ENCODE data around the gene CARM1.
"Not testable (repeated sequence)": the region's sequence is repeated elsewhere in the genome, so short reads cannot be mapped to it uniquely, and the experiment has no call there.

Gene CARM1

DNA sequence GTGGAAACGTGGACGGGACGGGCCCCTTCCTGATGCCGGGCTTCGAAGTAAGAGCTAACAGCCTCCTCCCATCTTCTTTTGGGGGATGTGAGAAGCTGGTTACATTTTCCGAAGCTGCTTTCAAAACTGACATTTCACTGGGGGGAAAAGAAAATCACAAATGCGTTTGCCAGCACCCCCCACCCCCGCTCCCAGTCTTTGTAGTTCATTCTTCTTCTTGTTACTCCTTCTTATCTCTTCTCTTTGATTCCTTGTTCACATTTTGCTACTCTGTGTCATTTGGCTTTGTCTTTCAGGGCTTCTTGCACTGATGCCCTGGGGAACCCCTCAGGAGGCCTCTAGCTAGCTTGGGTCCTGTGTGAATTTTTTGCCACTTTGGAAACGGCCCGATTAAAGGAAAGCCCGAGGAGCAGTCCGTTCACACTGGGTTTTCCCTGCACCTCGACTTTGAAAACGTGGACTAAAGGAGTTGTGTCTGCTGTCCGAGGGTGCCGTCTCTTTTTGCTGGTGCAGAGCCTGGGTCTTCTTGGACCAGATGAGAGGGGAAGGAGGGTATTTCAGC, 1.3 kb downstream of the CARM1 start:
- DNase-seq (ENCODE audit: low read depth in 2 of 2), result no peak

DNA sequence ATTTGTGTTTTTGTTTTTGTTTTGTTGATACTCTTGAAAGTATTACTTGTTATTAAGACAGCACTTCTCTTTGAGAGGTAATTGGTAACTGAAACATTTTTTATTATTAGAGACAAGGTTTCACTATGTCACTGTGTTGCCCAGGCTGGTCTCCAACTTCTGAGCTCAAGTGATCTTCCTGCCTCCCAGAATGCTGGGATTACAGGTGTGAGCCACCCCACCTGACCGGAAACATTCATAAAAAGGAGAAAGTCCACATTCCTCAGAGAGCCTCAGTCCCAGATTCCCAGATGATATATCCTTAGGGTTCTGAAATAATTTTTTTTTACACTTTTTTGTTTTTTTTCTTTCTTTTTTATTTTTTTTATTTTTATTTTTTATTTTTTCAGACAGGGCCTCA, 2.7 kb downstream of the CARM1 start:
- DNase-seq (ENCODE audit: low read depth in 2 of 2), result no peak

DNA sequence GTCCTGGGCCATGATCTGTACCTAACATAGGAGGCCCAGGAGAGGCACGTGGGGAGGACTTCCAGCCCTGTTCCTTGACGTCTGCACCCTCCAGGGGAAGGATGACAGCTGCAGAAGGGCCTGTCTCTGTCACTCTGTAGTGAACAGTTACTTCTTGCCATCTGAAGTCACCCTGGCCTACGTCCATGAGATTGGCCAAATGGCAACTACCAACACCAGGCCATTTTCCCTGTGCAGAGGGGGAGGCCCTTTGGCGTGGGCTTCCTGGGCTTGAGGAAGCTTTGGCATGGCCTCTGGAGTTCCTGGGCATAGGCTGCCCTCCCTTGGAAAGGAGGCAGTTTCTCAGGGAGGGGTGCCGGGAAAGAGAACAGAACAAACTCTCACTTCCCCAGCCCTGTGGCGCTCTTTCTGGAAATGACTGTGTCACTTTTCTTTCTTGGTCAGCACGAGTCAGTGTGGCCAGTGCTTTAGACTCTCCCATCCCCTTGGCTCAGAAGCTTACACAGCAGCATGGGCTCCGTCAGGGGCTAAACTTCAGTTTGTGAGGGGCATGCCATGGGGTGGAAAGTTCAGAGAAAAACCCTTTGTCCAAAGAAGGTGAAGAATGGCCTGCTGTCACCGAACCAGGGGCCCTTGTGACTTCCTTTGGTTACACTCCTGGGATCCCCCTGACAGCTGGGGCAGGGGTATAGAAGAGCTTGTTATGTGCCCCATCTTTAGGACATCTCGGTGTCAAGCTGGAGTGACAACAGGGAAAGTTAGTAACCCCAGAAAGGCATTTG, 5.3 kb downstream of the CARM1 start:
- no peak for DNase-seq (ENCODE audit: low read depth in 2 of 2)

DNA sequence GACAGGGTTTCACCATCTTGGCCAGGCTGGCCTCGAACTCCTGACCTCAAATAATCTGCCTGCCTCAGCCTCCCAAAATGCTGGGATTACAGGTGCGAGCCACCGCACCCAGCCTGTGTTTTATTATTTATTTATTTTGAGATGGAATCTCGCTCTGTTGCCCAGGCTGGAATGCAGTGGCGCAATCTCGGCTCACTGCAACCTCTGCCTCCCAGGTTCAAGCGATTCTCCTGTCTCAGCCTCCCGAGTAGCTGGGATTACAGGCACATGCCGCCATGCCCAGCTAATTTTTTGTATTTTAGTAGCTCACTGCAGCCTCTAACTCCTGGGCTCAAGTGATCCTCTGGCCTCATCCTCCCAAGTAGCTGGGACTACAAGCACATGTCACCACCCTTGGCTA, 6.3 kb downstream of the CARM1 start:
- DNase-seq (ENCODE audit: low read depth in 2 of 2), result not testable (repeated sequence)

DNA sequence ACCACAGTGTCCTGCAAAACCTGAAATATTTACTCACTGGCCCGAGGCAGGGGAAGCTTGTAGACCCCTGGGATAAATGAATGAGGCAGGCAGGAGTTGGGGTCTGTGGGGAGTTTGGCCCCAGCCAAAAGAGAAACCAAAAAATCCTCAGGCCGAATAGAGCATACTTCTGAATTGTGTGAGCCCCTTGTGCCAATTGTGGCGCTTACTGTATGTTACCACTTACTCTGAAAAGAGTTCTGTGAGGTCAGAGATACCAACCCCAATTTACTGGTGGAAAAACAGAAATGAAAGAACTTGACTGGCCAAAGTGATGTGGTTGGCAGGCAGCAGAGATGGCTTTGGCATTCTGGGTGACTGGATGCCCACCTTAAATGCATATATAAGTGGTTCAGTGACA, 6.9 kb downstream of the CARM1 start:
- DNase-seq (ENCODE audit: low read depth in 2 of 2), result no peak

DNA sequence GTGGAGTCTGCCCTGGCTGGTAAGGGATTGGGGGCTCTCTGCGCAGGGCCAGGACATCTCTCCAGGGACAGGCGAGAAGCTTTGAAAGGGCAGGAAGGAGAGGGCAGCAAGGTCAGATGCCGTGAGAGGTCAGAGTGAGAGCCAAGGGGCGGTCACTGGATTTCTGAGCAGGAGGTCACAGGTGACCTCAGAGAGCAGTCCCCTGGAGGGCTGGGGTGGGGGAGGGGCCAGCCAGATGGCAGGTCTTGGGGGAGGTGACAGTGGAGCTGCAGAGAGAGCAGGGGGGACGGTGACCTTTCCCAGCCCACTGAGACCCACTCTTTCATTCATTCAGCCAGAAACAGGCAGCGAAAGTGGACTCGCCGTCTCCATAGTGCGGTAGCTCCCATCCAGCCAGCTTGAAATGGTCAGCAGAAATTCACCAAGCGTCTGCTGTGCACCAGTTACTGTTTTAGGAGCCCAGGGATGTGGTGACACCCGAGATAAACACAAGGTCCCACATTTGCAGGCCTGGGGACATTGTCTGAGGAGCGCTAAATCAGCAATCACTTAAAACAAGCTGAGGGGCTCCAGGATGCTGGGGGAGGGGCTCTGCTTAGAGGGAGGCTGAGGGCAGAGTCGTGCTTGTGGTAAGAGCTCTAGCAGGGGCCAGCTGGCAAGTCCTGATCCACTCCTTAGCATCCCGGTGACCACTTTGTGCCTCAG, 10.2 kb downstream of the CARM1 start:
- DNase-seq (ENCODE audit: low read depth in 2 of 2), result no peak

DNA sequence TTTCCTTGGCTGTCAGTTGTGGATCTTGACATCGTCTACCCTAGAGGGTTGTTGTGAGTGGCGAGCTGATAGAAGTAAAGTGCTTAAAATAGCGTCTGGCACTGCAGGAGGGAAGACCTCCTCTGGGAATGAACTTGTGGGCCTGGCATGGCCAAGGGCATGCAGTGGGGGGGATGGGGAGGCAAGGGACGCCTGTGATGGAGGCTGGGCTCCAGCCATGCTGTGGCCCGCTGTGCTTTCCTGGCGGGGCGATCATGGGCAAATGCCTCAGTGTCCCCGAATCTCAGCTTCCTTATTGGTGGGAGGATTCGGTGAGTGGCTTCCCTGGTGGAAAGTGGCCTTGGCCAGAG, 10.7 kb downstream of the CARM1 start:
- DNase-seq (ENCODE audit: low read depth in 2 of 2), result no peak

DNA sequence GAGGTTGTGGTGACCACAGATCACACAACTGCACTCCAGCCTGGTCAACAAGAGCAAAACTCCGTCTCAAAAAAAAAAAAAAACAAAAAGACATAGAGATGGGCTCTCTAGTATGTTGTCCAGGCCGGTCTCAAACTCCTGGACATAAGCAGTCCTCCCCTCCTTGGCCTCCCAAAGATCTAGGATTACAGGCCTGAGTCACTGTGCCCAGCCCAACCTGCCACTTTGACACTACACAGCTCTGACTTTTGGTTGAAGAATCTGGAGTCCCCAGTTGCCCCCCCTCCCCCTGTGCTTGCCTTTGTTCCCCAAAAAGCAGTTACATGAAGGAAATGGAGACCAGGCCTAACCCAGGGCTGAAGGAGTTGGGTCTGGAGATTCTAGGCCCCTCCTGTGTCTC, 12.9 kb downstream of the CARM1 start:
- no peak for DNase-seq (ENCODE audit: low read depth in 2 of 2)

DNA sequence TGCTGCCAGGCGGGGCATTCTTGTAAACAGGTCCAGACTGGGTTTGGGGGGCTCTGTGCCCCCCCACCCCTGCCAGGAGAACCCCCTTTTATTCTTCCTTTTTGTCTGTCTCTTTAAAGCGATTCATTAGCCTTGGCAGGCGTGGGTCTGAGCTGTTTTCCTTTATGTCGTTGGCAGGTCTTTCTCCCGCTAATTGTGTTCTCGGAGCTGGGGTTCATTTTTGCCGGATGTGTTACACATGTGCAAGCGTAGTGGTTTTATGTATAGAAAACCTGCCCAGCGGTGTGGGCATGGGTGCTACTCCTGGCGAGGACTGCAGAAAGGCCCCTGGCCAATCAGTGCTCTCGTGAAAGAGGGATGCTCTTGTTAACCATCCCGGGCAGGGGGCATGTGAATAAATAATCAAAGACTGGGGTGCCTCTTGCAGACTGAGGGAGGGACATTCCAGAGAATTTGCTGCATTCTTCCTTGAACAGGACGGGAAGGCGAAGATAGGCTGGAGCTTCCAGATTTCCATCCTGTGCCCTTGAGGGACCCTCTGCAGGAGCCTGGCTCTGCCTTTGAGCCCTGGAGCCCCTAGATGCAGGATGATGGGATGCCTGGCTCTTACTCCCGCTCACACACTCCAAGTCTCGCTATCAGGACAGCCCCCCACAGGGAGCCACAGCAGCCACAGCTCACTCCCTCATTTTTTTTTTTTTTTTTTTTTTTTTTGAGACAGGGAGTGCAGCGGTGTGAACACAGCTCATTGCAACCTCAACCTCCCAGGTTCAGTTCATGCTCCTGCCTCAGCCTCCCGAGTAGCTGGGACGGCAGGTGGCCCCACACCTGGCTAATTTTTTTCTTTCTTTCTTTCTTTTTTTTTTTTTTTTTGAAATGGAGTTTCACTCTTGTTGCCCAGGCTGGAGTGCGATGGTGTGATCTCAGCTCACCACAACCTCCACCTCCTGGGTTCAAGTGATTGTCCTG, 14.1 kb downstream of the CARM1 start:
- DNase-seq (ENCODE audit: low read depth in 2 of 2), result no peak

DNA sequence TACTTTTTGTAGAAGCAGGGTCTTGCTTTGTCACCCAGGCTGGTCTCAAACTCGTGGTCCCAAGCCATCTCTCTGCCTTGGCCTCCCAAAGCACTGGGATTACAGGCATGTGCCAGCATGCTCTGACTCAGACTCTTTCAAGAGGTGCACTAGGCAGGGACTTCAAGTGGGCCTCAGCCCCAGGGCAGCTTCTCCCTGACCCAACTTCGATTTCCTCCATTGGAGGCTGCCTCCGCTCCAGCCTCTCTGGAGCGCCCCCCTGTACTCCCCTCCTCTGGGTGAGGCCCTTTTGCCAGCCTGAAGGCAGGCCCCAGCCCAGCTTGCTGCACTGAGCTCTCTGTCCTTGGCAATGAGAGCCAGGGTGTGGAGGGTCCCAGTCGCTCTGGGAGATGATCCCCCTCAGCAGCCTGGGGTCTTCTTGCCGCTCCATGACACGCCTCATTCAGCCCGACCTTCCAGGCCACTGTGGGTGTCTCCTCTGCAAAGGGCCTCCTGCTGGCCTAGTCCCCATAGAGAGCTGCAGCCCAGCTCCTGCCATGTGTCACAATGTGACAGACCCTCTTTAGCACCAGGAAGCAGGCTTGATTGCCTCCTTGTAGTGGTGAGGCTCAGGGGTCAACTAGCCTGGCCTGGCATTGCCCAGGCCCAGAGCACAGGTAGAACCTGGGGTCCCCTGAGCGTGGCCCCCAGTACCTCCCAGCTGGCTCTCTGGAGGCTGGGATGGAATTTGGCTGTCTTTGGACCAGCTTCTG, 16.4 kb downstream of the CARM1 start:
- no peak for DNase-seq (ENCODE audit: low read depth in 2 of 2)

DNA sequence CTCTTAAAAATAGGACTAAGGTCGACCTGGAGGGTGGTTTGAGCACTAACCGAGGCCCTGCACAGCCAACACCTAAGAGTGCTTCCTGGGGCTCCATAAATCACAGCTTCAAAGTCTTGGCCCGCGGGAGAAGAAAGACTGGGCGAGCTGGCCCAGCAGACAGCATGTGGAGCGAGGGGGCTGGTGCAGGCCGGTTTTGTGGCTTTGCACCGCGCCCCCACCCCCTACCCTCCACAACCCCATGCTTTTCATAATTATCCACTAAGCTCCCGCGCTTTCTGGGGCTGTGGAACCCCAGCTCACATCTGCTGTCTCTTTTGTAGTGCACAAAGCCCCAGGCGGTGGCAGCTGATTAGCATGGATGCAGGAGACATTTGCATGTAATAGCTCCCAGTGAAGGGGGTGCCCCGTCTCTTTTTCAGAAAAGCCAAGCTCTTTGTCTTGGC, 17.1 kb downstream of the CARM1 start:
- no peak for DNase-seq (ENCODE audit: low read depth in 2 of 2)

DNA sequence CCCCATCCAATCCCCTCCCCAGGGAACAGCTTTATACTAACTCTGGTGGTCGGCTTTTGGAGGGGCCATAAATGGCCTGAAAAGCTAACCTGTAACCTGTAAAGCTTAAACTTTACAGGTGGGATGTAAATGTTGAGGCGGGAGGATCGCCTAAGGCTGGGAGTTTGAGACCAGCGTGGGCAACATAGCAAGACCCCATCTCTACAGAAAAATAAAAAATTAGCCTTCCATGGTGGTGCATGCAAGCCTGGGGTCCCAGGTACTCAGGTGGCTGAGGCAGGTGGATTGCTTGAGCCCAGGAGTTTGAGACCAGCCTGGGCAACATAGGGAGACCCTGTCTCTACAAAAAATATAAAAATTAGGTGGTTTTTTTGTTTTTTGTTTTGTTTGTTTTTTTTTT, 18.5 kb downstream of the CARM1 start:
- DNase-seq (ENCODE audit: low read depth in 2 of 2), result no peak

DNA sequence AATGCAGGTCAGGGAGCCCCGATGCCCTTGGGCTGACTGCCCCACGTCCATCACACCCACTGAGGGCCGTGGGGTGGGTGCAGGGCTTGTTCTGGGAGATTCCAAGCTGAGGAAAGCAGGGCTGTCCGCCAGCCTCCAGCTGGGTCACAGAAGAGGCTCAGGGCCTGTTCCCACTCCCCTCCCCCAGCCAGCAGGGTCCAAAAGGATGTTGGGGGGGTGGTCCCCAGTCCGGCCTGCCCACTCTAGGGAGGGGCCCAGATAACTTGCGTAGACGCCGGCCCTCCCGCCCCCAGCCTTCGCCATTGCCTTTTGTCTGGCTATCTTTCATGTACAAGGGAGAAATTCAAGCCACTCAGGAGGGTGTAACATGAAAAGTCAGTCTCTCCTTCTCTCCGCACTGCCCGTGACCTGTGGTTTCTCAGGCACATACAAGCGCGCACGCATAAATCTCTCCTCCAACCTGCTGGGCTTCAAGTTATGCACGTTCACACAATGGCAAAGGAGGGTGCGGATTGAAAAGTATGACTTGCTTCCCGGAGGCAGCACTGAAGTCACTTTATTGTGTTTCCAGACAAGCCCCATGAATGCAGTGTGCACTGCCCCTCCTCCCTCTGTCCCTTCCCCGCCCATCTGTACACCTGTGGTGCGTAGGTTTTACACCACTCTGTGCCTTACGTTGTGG, 20.2 kb downstream of the CARM1 start:
- no peak for DNase-seq (ENCODE audit: low read depth in 2 of 2)

DNA sequence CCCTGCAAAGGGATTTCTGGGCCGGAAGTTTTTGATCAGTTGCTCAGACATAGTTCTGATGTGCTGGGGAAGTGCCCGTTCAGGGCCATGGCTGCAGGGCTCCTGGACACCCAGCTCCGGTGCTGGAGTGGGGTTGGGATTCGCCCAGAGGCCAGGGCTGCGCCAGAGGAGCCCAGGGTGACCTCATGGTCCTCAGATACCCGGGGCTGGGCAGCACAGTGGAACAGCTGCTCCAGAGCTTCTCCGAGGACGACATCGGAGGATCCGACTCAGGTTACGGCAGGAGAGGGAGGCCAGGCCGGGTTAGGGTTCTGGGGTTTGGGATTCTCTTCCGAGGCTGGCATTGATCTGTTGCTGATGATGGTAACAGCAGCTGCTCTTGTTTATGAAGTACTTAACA, 20.9 kb downstream of the CARM1 start:
- DNase-seq (ENCODE audit: low read depth in 2 of 2), result no peak

DNA sequence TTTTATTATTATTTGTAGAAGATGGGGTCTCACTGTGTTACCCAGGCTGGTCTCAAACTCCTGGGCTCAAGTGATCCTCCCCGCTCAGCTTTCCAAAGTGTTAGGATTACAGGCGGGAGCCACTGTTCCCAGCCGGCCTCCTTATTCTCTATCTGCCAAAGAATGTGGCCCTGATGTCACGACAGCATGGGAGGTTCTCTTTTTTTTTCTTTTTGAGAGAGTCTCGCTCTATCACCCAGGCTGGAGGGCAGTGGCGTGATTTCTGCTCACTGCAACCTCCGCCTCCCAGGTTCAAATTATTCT, 23.5 kb downstream of the CARM1 start:
- DNase-seq (ENCODE audit: low read depth in 2 of 2), result no peak

DNA sequence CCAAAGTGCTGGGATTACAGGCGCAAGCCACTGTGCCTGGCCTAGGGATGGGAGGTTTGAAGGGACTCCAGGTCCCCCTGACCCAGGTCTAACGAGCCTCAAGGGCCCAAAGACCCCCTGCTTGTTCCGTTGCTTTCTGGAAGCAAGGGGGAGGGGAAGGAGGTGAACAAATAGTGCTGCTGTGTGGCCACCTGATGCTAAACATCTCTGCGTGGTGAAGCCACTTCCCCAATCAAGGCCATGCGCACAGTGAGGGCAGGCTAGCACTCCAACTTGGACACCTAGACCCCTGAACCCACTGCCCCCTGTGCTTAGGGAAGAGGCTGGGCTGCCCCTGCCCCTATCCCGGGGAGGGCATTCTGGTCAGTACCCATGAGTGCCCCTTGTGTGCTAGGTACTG, 24.0 kb downstream of the CARM1 start:
- DNase-seq (ENCODE audit: low read depth in 2 of 2), result no peak

DNA sequence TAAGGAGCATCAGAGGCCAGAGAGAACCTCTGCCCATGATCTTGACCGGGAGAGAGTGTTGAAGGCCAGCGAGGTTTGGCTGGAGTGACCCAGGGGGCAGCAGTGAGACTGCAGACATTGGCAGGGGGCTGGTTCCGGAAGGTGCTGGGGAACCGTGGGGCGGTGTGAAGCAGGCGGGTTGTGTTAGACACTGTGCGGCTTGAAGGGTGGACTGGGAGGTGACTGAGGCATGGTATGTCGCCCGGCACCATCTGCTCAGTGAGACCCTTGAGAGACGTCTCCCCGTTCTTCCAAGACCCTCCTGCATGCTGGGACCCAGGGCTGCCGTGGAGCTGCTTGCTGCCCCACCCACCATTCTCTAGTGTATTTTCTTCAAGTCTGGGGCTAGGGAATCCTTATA, 24.6 kb downstream of the CARM1 start:
- no peak for DNase-seq (ENCODE audit: low read depth in 2 of 2)

DNA sequence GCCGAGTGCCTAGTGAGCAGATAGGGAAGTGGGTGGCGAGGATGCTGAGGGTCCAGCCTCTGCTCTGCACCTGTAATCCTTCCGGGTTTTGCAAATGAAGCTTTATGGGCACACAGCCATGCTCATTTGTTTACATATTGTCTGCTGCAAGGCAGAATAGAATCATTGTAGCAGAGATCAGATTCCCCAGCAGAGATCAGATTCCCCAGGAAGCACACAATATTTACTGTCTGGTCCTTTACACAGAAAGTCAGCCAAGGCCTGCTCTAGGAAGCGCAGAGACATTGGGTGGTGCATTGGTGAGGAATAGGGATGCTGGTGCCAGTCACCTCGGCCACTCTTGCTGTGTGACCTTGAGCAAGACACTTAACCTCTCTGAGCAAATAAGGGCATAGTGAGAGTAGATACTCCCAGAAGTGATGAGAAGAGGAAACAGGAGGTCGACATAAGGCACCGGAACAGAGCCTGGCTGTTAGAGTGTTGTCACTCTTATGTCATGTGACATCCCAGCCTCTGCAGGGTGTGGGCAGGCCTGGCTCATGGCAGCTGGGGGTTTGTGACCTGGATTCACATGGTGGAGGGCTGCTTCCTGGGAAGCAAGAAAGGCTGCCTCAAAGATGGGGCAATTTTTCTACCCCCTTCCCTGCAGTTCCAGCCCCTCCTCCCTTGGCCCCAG, 25.6 kb downstream of the CARM1 start:
- no peak for DNase-seq (ENCODE audit: low read depth in 2 of 2)

DNA sequence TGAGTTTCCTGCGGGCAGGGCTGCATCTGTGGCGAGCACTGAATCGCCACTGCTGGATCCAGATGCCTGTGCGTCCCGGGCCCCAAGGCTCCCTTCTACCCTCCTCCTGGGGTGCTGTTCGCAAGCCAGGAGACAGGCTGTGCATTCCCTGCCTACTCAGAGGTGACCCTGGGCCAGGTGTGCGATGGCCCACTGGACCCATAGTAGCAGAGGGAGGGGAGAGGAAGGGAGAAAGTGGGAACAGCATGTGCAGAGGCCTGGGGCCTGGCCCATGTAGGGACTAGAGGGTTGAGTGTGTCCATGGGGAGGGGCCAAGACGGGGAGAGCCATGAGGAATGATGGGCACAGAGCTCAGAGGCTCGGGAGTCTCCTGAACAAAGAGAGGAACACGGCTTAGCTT, 27.3 kb downstream of the CARM1 start:
- DNase-seq (ENCODE audit: low read depth in 2 of 2), result no peak

DNA sequence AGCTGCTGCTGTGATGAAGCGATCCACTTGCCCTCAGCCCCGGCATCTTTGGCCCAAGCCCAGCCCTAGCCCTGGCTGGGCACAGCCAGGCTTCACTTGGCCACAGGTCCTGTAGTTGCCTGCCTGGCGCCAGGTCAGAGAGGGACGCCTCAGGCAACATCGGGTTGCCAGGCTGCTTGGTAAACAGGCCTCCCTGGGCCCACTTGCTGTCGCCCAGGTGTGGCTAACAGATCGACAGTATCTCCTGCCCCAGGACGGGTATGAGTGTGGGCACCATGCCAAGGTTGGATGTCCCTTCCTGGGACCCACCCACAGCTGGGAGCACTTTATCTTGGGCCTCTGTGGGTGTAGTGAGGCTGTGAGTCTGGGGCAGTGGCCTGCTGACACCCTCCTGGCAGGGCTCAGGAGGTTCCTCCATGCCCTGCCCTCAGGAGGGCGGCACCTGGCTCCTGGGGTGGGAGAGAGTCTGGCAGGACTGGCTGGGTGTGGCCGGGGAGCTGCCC, 27.8 kb downstream of the CARM1 start:
- DNase-seq (ENCODE audit: low read depth in 2 of 2), result no peak

Data from fibroblast of skin of left biceps (primary cell).